ENCODE data around the gene TMEM132D.

GRCh38 chr12:129825316-129825715 lies 78.5 kb downstream of the TMEM132D start:
- TF ChIP-seq CTCF (IDR thresholded peaks at IDR 0.05; ENCODE audit: poor library complexity): no peak
- TF ChIP-seq EZH2phosphoT487 (IDR thresholded peaks at IDR 0.05; ENCODE audit: low read depth, severe bottlenecking, unreplicated experiment): no peak
- no peak for TF ChIP-seq EZH2 (IDR thresholded peaks at IDR 0.05; ENCODE audit: borderline replicate concordance)
